KMS-11 (cell line): ENCODE measurements around the gene PLEKHM1.
A peak's percentile ranks its signal among the peaks of the same experiment; 100 is the strongest.

Source experiments
- H2AFZ ChIP-seq: fragments of 200-600 bp; sonication (generic); 2 replicates; pipeline ENCODE4 v1.6.1; 2016; ENCODE audit warnings: antibody characterized with exemption, mixed run types, low read depth
- H3K27ac ChIP-seq: fragments of 200-600 bp; sonication (generic); 2 replicates; pipeline ENCODE4 v1.6.1; 2016; ENCODE audit warnings: mild to moderate bottlenecking, mixed run types
- H3K27me3 ChIP-seq: fragments of 200-600 bp; sonication (generic); 2 replicates; pipeline ENCODE4 v1.6.1; 2017; ENCODE audit warnings: mild to moderate bottlenecking, low read depth, mixed run types, moderate library complexity; ENCODE audit not compliant: insufficient read depth
- H3K36me3 ChIP-seq: fragments of 200-600 bp; sonication (generic); 2 replicates; pipeline ENCODE4 v1.6.1; 2017; ENCODE audit warnings: mild to moderate bottlenecking, mixed run types; ENCODE audit not compliant: insufficient read depth
- H3K4me1 ChIP-seq: fragments of 200-600 bp; sonication (generic); 2 replicates; pipeline ENCODE4 v1.6.1; 2016; ENCODE audit warnings: mild to moderate bottlenecking, low read depth, mixed run types; ENCODE audit not compliant: poor library complexity, severe bottlenecking
- H3K4me2 ChIP-seq: fragments of 200-600 bp; sonication (generic); 2 replicates; pipeline ENCODE4 v1.7.0; 2016; ENCODE audit warnings: mild to moderate bottlenecking, mixed run types
- H3K4me3 ChIP-seq: fragments of 200-600 bp; sonication (generic); IDR thresholded peaks from 2 replicates; pipeline ENCODE4 v1.6.1; 2017; ENCODE audit warnings: low read depth, low read length, mixed read lengths; ENCODE audit not compliant: insufficient read depth
- H3K79me2 ChIP-seq: fragments of 200-600 bp; sonication (generic); 2 replicates; pipeline ENCODE4 v1.6.1; 2016; ENCODE audit warnings: low read depth, mixed run types; ENCODE audit not compliant: insufficient read depth
- H3K9ac ChIP-seq: fragments of 200-600 bp; sonication (generic); 2 replicates; pipeline ENCODE4 v1.6.1; 2016; ENCODE audit warnings: mild to moderate bottlenecking, mixed run types
- H4K20me1 ChIP-seq: fragments of 200-600 bp; sonication (generic); 2 replicates; pipeline ENCODE4 v1.6.1; 2016; ENCODE audit warnings: mild to moderate bottlenecking, mixed run types; ENCODE audit not compliant: insufficient read depth
- TF ChIP-seq, protein P1 (sequence below): fragments of 200-600 bp; sonication (generic); conservative IDR thresholded peaks from 2 replicates; pipeline ENCODE4 v1.6.1; 2017; ENCODE audit warnings: low read depth, mild to moderate bottlenecking, antibody characterized with exemption, low read length, moderate library complexity, mixed read lengths

Gene PLEKHM1

DNA sequence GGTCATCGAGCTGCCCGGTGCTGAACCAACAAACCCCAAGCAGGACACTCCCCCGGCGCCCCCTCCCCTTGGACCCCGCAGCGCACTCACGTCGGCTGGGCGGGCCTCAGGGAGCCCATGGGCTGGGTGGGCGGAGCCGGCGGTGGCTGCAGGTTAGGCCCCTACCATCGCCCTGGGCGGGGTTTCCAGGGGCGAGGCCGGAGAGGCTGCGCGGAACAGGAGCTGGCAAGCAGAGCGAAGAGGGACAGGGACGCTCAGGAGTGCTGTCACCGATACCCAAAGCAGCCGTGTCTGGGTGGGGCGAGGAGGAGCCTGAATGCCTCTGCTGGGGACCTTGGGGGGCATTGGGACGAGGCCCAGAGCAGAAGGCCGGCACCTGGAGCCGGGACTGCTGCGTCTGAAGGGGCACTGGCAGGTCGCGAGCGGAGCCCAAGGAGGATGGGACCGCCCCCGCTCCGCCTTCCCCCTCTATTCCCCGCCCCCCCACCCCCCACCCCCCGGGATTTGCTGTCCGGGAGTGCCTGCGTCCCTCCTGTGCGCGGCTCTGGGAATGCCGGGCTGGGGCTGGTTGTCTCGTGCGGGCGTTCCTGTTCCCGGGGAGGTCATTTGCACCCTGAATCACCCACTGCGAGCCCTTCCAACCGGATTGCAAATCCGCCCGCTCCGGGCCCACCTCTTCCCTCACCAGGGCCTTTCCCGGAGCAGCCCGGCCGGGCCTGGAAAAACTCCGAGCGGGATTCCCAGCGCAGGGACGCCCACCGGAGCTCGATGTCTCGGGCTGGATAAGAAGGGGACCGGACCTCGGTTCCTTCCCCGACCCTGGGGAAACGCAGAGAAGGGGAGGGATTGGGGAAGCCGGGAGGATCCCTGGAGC lies 58.8 kb downstream of the PLEKHM1 start:
- peak overlapping the region; percentile 32; the same call in 1 of the 2 replicates for H3K9ac ChIP-seq
- H3K4me3 ChIP-seq, result peak overlapping the region; percentile 55
- H4K20me1 ChIP-seq, result no peaks in the 10 kb centered on the region
- peak overlapping the region; percentile 67 for H2AFZ ChIP-seq
- TF ChIP-seq, protein P1, sequence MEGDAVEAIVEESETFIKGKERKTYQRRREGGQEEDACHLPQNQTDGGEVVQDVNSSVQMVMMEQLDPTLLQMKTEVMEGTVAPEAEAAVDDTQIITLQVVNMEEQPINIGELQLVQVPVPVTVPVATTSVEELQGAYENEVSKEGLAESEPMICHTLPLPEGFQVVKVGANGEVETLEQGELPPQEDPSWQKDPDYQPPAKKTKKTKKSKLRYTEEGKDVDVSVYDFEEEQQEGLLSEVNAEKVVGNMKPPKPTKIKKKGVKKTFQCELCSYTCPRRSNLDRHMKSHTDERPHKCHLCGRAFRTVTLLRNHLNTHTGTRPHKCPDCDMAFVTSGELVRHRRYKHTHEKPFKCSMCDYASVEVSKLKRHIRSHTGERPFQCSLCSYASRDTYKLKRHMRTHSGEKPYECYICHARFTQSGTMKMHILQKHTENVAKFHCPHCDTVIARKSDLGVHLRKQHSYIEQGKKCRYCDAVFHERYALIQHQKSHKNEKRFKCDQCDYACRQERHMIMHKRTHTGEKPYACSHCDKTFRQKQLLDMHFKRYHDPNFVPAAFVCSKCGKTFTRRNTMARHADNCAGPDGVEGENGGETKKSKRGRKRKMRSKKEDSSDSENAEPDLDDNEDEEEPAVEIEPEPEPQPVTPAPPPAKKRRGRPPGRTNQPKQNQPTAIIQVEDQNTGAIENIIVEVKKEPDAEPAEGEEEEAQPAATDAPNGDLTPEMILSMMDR, result no peak
- no peaks in the 10 kb centered on the region for H3K27me3 ChIP-seq
- peaks cover 48% of the 10 kb centered on the region for H3K4me1 ChIP-seq
- H3K36me3 ChIP-seq, result no peaks in the 10 kb centered on the region
- H3K4me2 ChIP-seq, result peak overlapping the region; percentile 94
- peak overlapping the region; percentile 34; the same call in 1 of the 2 replicates for H3K27ac ChIP-seq
- no peaks in the 10 kb centered on the region for H3K79me2 ChIP-seq

DNA sequence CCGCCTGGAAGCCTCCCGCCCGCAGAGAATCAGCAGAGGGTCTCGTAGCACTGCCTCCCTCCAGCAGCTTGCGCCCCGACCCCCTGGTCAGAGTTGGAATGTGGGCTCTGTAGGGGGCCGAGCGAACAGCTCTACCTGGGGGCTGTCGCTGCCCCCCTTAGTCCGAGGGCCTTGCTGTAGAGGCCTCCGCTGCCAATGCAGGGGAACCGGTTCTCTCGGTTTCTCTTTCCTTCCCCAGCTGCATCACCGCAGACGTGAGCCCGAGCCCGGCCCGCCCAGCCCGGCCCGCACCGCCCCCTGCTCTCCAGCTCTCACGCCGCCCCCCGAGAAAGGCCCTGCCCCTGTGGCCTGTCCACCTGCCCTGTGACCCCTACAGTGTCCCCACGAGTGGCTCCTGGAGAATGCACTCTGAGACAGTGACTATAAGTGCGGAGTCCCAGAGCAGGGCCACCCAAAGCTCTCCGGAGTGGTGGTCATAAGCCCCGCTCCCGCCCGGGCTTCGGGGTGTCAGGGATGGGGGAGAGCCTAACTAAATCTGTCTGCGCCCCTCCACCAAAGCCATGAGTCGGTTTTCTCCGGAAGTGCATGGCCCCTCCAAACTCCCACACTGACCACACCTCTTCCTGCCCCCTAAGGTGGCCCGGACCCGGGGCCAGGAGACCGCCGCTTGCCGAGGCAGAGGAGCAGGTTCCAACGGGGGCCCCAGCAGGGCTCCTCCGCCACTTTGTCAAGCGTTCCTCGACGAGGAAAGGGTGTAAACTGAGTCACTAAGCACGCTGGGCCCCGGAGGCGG lies 59.6 kb downstream of the PLEKHM1 start:
- TF ChIP-seq, protein P1, result no peak
- Histone ChIP-seq H3K4me3 (peak overlapping the region; percentile 55), H4K20me1 (no peaks in the 10 kb centered on the region), H3K79me2 (no peaks in the 10 kb centered on the region), H3K27ac (peak overlapping the region; percentile 34; the same call in 1 of the 2 replicates), H3K9ac (peak overlapping the region; percentile 32; the same call in 1 of the 2 replicates), H2AFZ (peak overlapping the region; percentile 67), H3K4me1 (peaks cover 50% of the 10 kb centered on the region), H3K27me3 (no peaks in the 10 kb centered on the region), H3K36me3 (no peaks in the 10 kb centered on the region), H3K4me2 (peak overlapping the region; percentile 92)

DNA sequence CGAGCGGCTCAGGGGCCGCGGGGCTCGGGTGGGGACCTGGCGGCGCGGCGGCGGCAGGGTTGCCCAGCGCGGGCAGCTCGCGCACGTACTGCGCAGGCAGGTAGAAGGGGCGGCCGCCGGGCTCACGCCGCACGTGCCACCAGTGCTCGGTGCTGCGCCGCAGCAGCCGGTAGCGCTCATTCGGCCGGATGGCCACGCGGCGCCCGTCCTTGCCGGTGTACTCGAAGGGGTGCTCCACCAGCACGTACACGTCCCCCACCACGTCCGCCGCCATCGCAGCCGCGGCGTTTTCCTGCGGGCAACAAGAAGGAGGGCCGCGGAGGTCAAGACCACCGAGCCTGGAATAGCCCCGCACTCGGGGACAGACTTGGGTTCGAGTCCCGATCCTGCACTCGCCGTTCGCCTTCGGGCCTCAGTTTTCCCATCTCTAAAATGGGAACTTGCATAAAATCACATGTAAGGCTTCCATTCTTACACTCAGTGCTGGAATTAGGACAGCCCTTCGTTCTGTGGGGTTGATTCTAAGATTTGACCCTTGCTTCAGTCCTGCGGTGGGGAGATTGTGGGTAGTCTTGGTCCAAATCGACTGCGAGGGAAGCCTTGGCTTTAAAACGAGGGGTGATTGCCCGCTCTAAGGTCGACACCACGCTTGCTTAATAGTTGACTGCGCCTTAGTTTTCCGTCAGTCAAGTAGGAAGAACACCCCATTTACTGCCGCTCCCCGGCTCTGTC lies 60.3 kb downstream of the PLEKHM1 start:
- Histone ChIP-seq H3K4me3 (peak overlapping the region; percentile 55), H3K79me2 (no peaks in the 10 kb centered on the region), H3K9ac (no peak overlapping the region), H3K4me1 (peaks cover 52% of the 10 kb centered on the region), H3K27me3 (no peaks in the 10 kb centered on the region), H2AFZ (peak overlapping the region; percentile 67; the same call in 1 of the 2 replicates), H4K20me1 (no peaks in the 10 kb centered on the region), H3K4me2 (peak overlapping the region; percentile 92), H3K27ac (peak overlapping the region; percentile 34; the same call in 1 of the 2 replicates), H3K36me3 (no peaks in the 10 kb centered on the region)
- TF ChIP-seq, protein P1, result no peak

DNA sequence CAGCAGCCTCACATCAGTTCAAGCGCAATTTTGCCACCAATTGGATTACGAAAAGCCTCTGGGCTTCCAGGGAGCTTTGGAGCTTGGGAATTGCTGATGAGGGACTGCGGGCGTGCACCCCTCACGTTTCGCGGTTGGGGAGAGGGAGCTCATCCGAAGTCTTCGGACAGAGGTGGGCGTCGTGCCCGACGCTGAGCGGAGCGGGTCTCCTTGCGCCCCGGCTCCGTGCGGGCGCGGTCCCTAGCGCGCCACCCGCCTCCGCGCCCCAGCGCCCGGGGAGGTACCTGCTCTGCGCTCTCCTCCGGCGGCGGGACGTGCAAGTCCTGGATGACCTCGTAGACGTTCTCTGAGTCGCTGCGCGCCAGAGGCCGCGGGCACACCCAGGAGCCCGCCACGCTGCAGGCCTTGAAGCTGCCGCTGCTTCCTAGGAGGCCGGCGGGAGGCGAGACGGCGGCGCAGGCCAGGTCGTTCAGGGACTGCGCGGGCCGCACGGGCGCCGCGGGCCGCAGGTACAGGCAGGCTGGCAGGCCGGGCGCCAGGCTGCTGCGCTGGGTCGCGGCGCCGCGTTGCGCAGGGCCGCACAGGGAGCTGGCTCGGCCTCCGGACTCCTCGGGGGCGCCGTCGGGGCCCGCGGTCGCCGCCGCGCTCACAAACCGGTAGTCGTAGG lies 61.0 kb downstream of the PLEKHM1 start:
- no peaks in the 10 kb centered on the region for H3K27me3 ChIP-seq
- no peaks in the 10 kb centered on the region for H3K36me3 ChIP-seq
- no peak overlapping the region for H2AFZ ChIP-seq
- peaks cover 46% of the 10 kb centered on the region for H3K4me1 ChIP-seq
- H3K27ac ChIP-seq, result no peak overlapping the region
- no peak overlapping the region for H3K9ac ChIP-seq
- H3K4me3 ChIP-seq, result no peak overlapping the region
- no peaks in the 10 kb centered on the region for H3K79me2 ChIP-seq
- H4K20me1 ChIP-seq, result no peaks in the 10 kb centered on the region
- TF ChIP-seq, protein P1, result no peak
- peak overlapping the region; percentile 77 for H3K4me2 ChIP-seq
